ENCODE results near the gene CYP24A1. TPM values are rescaled to one million over a fixed set of nuclear protein-coding genes. Genes with fewer than 3 reads are reported as not detected.

The CYP24A1 gene
- total and polyA plus RNA-seq, 4 experiments from 2014 or later: 0.59 to 3.7 (median 2.0) TPM

DNA sequence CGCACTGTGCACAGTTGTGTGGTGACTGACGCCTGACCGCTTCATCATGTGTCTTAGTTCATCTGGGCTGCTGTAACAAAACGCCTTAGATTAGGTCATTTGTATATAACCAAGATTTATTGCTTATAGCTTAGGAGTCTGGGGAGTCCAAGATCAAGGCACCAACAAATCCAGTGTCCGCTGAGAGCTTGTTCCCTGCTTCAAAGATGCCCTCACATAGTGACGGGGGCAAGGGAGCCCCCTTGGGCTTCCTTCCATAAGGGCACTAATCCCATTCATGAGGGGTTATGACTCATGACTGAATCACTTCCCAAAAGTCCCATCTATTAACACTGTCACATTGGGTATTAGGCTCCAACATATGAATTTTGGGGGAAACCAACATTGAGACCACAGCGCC, 34.6 kb downstream of the CYP24A1 start:
- Mint-ChIP-seq H3K27me3 (peaks cover 2 to 3% of the 10 kb centered on the region in 2 donors), H3K4me1 (no peaks in the 10 kb centered on the region)
- DNase-seq: no peak

DNA sequence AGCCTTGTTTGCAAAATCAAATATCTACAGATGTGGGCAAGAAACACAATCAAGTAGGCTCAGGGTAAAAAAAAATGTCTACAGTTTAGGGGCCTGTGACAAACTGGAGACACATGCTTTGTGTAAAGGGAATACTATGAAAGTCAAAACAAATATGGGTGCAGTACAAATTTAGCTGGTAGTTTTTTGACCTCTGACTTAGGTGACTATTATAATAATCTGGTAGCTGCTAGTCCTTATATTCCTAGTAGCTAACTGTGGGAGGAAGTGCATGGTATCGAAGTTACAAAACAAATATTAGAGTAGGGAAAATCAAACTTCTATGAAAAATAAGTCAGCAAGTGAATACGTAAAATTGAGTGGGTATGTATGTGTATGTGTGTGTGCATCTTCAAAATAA, 35.4 kb downstream of the CYP24A1 start:
- Mint-ChIP-seq H3K36me3 (no peaks in the 10 kb centered on the region), H3K4me3 (no peak overlapping the region), H3K4me1 (no peaks in the 10 kb centered on the region), H3K27me3 (peaks cover 2 to 3% of the 10 kb centered on the region in 2 donors), H3K9me3 (peaks cover 0 to 3% (median 0%) of the 10 kb centered on the region in 8 donors), H3K27ac (no peak overlapping the region)
- no peak for DNase-seq
- Histone ChIP-seq H3K27ac (ENCODE audit: low read depth, low read length) (no peak overlapping the region), H3K4me3 (ENCODE audit: low read length in 2 of 2) (no peak overlapping the region), H3K36me3 (ENCODE audit: insufficient read depth, low read length) (no peaks in the 10 kb centered on the region), H3K27me3 (ENCODE audit: insufficient read depth, low read length) (no peaks in the 10 kb centered on the region), H3K9me3 (ENCODE audit: control insufficient read depth in 1 of 2, low read length in 2 of 2) (no peaks in the 10 kb centered on the region), H3K4me1 (ENCODE audit: insufficient read depth, low read length) (no peaks in the 10 kb centered on the region)
- intact Hi-C loops (cut with micrococcal nuclease): no loop called here
- CTCF ChIA-PET (ENCODE audit: partially characterized antibody): interaction anchor here (0.9 kb wide), 1 partner anchor 8 kb away, joined by 3 read pairs; no protein-coding TSS in a partner anchor
- POLR2A ChIA-PET (ENCODE audit: partially characterized antibody): no interaction called here

More for the DNA sequence above, 34.6 kb downstream of the CYP24A1 start:
- Histone ChIP-seq H3K9me3 (ENCODE audit: control insufficient read depth in 1 of 2, low read length in 2 of 2) (no peaks in the 10 kb centered on the region), H3K27ac (ENCODE audit: low read depth, low read length) (no peak overlapping the region), H3K4me3 (ENCODE audit: low read length in 2 of 2) (no peak overlapping the region), H3K4me1 (ENCODE audit: insufficient read depth, low read length) (no peaks in the 10 kb centered on the region), H3K36me3 (ENCODE audit: insufficient read depth, low read length) (no peaks in the 10 kb centered on the region), H3K27me3 (ENCODE audit: insufficient read depth, low read length) (no peaks in the 10 kb centered on the region)
- intact Hi-C loops (cut with micrococcal nuclease): no loop called here
- H3K9me3 Mint-ChIP-seq: peaks cover 0 to 3% (median 0%) of the 10 kb centered on the region in 8 donors
- no peak overlapping the region for H3K4me3 Mint-ChIP-seq
- H3K27ac Mint-ChIP-seq: no peak overlapping the region
- no peaks in the 10 kb centered on the region for H3K36me3 Mint-ChIP-seq
- ChIA-PET CTCF (ENCODE audit: partially characterized antibody) (no interaction called here), POLR2A (ENCODE audit: partially characterized antibody) (no interaction called here)

DNA sequence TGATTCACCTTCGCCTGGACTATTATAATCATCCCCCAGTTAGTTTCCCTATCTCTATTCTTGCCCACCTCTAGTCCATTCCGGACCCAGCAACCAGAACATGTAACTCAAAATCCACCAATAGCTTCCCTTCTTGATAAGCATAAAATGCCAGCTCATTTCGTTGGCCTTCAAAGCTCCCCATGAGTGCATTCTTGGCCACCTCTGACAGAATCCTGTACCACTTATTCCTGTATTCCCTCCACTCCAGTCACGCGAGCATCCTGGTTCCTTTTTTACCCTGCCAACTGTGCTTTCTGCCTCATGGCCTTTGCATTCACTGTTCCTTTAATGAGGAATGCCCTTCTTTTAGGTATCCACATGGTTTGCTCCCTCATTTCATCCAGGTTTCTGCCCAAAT, 36.7 kb downstream of the CYP24A1 start:
- Mint-ChIP-seq H3K27me3 (peaks cover 3 to 9% of the 10 kb centered on the region in 2 donors), H3K9me3 (peaks cover 0 to 3% (median 0%) of the 10 kb centered on the region in 8 donors), H3K4me1 (no peaks in the 10 kb centered on the region), H3K36me3 (no peaks in the 10 kb centered on the region), H3K4me3 (no peak overlapping the region), H3K27ac (no peak overlapping the region)
- Histone ChIP-seq H3K4me3 (ENCODE audit: low read length in 2 of 2) (no peak overlapping the region), H3K27ac (ENCODE audit: low read depth, low read length) (no peak overlapping the region), H3K4me1 (ENCODE audit: insufficient read depth, low read length) (no peaks in the 10 kb centered on the region), H3K9me3 (ENCODE audit: control insufficient read depth in 1 of 2, low read length in 2 of 2) (no peaks in the 10 kb centered on the region), H3K27me3 (ENCODE audit: insufficient read depth, low read length) (no peaks in the 10 kb centered on the region), H3K36me3 (ENCODE audit: insufficient read depth, low read length) (no peaks in the 10 kb centered on the region)
- intact Hi-C loops (cut with micrococcal nuclease): no loop called here
- no peak for DNase-seq
- ChIA-PET POLR2A (ENCODE audit: partially characterized antibody) (no interaction called here), CTCF (ENCODE audit: partially characterized antibody) (no interaction called here)

DNA sequence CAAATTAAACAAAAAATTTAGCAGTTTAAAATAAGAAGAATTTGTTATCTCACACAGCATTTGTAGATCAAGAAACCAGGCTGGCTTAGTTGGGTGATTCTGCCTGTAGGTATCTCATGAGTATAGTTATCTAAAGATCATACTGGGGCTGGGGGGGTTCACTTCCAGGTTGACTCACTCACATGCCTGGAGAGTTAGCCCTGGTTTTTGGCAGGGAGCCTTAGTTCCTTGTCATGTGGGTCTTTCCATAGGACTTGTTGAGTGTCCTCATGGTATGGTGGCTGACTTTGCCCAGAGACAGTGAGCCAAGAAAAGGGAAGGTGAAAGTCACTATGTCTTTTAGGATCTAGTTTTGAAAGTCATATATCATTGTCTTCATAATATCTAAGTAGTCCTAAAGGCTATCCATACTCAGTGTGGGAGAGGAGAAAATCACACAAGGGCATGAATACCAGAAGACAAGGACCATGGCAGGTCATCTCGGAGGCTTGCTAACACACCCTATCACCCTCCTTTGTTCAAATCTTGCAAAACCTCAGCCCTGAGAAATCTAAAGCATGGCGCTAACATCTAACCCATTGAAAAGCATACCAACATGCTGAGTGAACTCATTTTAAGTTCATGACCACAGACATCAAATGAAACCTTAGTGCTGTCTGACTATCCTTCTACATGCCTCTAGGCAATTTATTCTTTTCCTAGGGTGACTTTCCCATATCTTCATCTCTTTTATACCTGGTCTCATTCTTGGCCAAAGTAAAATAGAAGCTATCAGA, 39.2 kb downstream of the CYP24A1 start:
- DNase-seq: no peak
- no peaks in the 10 kb centered on the region for H3K27me3 ChIP-seq (ENCODE audit: insufficient read depth, low read length)
- Mint-ChIP-seq H3K9me3 (peaks cover 0 to 4% (median 1%) of the 10 kb centered on the region in 8 donors), H3K36me3 (no peaks in the 10 kb centered on the region), H3K27me3 (peaks cover 6 to 14% of the 10 kb centered on the region in 2 donors), H3K4me1 (no peaks in the 10 kb centered on the region), H3K27ac (no peak overlapping the region), H3K4me3 (no peak overlapping the region)
- intact Hi-C loops (cut with micrococcal nuclease): no loop called here
- H3K27ac ChIP-seq (ENCODE audit: low read depth, low read length): no peak overlapping the region
- no peak overlapping the region for H3K4me3 ChIP-seq (ENCODE audit: low read length in 2 of 2)
- no peaks in the 10 kb centered on the region for H3K4me1 ChIP-seq (ENCODE audit: insufficient read depth, low read length)
- CTCF ChIA-PET (ENCODE audit: partially characterized antibody): no interaction called here
- no peaks in the 10 kb centered on the region for H3K36me3 ChIP-seq (ENCODE audit: insufficient read depth, low read length)
- POLR2A ChIA-PET (ENCODE audit: partially characterized antibody): no interaction called here
- no peaks in the 10 kb centered on the region for H3K9me3 ChIP-seq (ENCODE audit: control insufficient read depth in 1 of 2, low read length in 2 of 2)

DNA sequence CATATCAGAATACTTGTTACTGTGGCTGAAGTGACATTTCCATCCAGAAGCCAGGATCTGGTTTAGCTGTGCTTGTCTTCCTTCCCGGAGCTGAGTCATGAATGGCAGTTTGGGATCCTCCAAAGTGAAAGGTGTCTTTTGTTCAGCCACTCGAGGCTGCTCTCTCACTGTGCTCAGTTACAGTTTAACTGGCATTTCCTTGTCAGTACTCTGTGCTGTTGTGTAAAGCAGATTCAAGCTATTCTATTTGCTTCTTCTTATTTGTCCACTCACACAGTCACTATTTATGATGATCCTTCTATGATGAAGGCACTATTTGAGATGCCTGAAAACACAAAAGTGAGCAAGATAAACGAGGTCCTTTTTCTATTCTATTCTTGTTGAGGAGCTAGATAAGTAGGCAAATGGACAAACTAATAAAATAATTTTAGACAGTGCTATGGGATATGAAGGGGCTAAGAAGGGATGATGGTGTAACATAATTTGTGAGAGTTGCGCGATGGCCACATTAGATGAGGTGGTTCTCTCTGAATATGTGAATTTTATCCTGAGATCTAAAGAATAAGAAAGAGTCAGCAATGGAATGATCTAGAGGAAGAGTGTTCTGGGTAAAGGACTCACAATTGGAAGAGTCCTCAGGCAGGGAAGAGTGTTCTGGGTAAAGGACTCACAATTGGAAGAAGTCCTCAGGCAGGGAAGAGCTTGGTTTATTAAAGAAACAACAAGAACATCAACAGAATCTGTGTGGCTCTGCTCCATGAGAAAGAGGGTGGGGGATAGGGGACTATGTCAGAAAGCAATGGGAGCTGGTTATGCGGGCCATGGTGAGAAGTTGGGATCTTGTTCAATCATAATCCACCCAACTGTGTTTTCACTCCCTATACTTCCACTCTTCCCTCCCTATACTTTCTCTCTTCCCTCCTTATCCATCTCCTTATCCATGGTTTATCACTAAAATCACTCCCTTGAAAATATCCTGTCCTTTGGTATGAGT, 40.1 kb downstream of the CYP24A1 start:
- Mint-ChIP-seq H3K4me3 (no peak overlapping the region), H3K4me1 (no peaks in the 10 kb centered on the region), H3K9me3 (peaks cover 0 to 5% (median 2%) of the 10 kb centered on the region in 8 donors), H3K27ac (no peak overlapping the region), H3K27me3 (peaks cover 6 to 12% of the 10 kb centered on the region in 2 donors), H3K36me3 (no peaks in the 10 kb centered on the region)
- no peaks in the 10 kb centered on the region for H3K9me3 ChIP-seq (ENCODE audit: control insufficient read depth in 1 of 2, low read length in 2 of 2)
- ChIA-PET POLR2A (ENCODE audit: partially characterized antibody) (no interaction called here), CTCF (ENCODE audit: partially characterized antibody) (no interaction called here)
- H3K27ac ChIP-seq (ENCODE audit: low read depth, low read length): no peak overlapping the region
- no peaks in the 10 kb centered on the region for H3K4me1 ChIP-seq (ENCODE audit: insufficient read depth, low read length)
- H3K27me3 ChIP-seq (ENCODE audit: insufficient read depth, low read length): no peaks in the 10 kb centered on the region
- no peaks in the 10 kb centered on the region for H3K36me3 ChIP-seq (ENCODE audit: insufficient read depth, low read length)
- intact Hi-C loops (cut with micrococcal nuclease): no loop called here
- DNase-seq: no peak
- no peak overlapping the region for H3K4me3 ChIP-seq (ENCODE audit: low read length in 2 of 2)

DNA sequence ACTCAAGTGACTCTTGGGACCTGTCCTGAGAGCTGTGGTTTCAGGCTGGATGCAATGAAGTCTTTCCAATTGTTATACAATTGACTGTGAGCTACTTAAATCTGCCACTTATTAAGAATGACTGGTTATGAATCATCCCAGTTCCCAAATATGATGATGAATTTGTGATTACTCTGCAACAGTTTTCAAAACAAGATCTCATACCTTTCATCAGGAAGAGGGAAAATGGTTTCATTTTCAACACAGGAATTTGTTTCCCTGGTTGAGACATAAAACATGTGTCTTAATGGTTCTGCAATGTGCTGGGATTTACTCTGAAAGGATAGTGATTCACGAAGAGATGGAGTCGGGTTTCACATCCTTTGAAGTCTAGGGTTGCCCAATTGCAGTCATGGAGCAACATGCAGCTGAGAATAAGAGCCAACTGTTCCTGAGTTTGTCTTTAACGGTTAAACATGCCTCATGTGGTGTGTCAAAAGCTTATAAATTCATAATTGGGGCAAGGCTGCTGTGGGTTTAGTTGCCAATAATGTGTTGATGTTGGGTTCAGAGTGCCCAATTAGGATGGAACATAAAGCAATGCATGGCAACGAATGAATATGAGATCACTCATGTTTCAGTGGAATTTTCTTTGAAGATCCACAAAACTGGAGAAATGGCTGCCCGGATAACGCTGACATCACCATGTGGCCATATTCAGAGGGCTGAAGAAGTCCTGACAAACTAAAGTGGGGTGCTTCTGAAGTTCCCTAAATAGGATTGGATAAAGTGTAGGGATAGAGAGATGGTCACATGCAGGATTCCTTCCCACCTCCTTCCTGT, 41.0 kb downstream of the CYP24A1 start:
- Mint-ChIP-seq H3K27ac (no peak overlapping the region), H3K9me3 (peaks cover 0 to 5% (median 2%) of the 10 kb centered on the region in 8 donors), H3K36me3 (no peaks in the 10 kb centered on the region), H3K4me3 (no peak overlapping the region), H3K4me1 (no peaks in the 10 kb centered on the region), H3K27me3 (peaks cover 6 to 12% of the 10 kb centered on the region in 2 donors)
- Histone ChIP-seq H3K4me1 (ENCODE audit: insufficient read depth, low read length) (no peaks in the 10 kb centered on the region), H3K27me3 (ENCODE audit: insufficient read depth, low read length) (no peaks in the 10 kb centered on the region), H3K9me3 (ENCODE audit: control insufficient read depth in 1 of 2, low read length in 2 of 2) (no peaks in the 10 kb centered on the region), H3K4me3 (ENCODE audit: low read length in 2 of 2) (no peak overlapping the region), H3K27ac (ENCODE audit: low read depth, low read length) (no peak overlapping the region), H3K36me3 (ENCODE audit: insufficient read depth, low read length) (no peaks in the 10 kb centered on the region)
- intact Hi-C loops (cut with micrococcal nuclease): no loop called here
- DNase-seq: no peak
- ChIA-PET POLR2A (ENCODE audit: partially characterized antibody) (no interaction called here), CTCF (ENCODE audit: partially characterized antibody) (no interaction called here)
